ENCODE measurements around the gene PTP4A1. TPM values are rescaled to one million over a fixed set of nuclear protein-coding genes. Genes with fewer than 3 reads are reported as not detected.
A peak's percentile ranks its signal among the peaks of the same experiment; 100 is the strongest.

PTP4A1 gene
- total and polyA plus RNA-seq, 2 of the 4 experiments (the other 2 are of a cell fraction): 31.2 to 53.1 TPM

GRCh38 chr6:63565727-63566596, 6.3 kb upstream of the PTP4A1 start:
- peak overlapping the region; percentile 43 for H3K4me2 ChIP-seq (ENCODE audit: low read depth, low read length)
- TF ChIP-seq SMC3 (IDR thresholded peaks at IDR 0.05; ENCODE audit: low read depth, low read length) (no peak), ELK1 (IDR thresholded peaks at IDR 0.05; ENCODE audit: borderline replicate concordance, low read depth, low read length) (no peak), CTCF (conservative IDR thresholded peaks at IDR 0.05; ENCODE audit: low read depth, low read length) (no peak), MAZ (IDR thresholded peaks at IDR 0.05; ENCODE audit: borderline replicate concordance, low read depth, low read length) (no peak), USF2 (IDR thresholded peaks at IDR 0.05; ENCODE audit: low read depth, low read length) (no peak), MAFK (IDR thresholded peaks at IDR 0.05; ENCODE audit: low read depth, low read length) (no peak), NFE2L2 (IDR thresholded peaks at IDR 0.05; ENCODE audit: low read depth, low read length) (no peak), MXI1 (IDR thresholded peaks at IDR 0.05; ENCODE audit: borderline replicate concordance, low read depth, low read length) (no peak), CEBPB (IDR thresholded peaks at IDR 0.05; ENCODE audit: low read depth, low read length) (no peak), POLR2A (IDR thresholded peaks at IDR 0.05; ENCODE audit: low read depth, low read length) (no peak), RFX5 (IDR thresholded peaks at IDR 0.05; ENCODE audit: low read depth, low read length) (no peak), RCOR1 (IDR thresholded peaks at IDR 0.05; ENCODE audit: insufficient replicate concordance, low read length) (no peak), CHD1 (IDR thresholded peaks at IDR 0.05; ENCODE audit: low read depth, low read length) (no peak), RAD21 (IDR thresholded peaks at IDR 0.05; ENCODE audit: low read length) (no peak)

More at GRCh38 chr6:63565727-63566596, 6.3 kb upstream of the PTP4A1 start:
- H2BK5ac ChIP-seq (ENCODE audit: low read depth, low read length, poor library complexity, severe bottlenecking): no peak overlapping the region
- ChIA-PET CTCF (no interaction called here), POLR2A (ENCODE audit: unreplicated experiment) (no interaction called here)
- H3K4me1 ChIP-seq (ENCODE audit: control insufficient read depth, insufficient read depth, low read length): peaks cover 2% of the 10 kb centered on the region; the same call in 1 of the 2 replicates
- no peak overlapping the region for H2BK20ac ChIP-seq (ENCODE audit: low read depth, low read length)
- no peaks in the 10 kb centered on the region for H3K79me1 ChIP-seq (ENCODE audit: low read depth in 1 of 2, low read length in 2 of 2)
- BruUV-seq (replicated peaks): no TSS peak
- H4K5ac ChIP-seq (ENCODE audit: low read depth, low read length): no peak overlapping the region
- H3K27ac ChIP-seq (ENCODE audit: insufficient read depth, low read length): peak overlapping the region; percentile 65; the same call in 1 of the 2 replicates
- H3K18ac ChIP-seq (ENCODE audit: low read depth, low read length): peak overlapping the region; percentile 48; the same call in 1 of the 2 replicates
- H3K4ac ChIP-seq (ENCODE audit: low read depth, low read length): peak overlapping the region; percentile 1; the same call in 1 of the 2 replicates
- H2BK120ac ChIP-seq (ENCODE audit: low read depth, low read length): 0 out of 2 replicates have a peak overlapping the region, but pooled peaks have one; percentile 16
- no peaks in the 10 kb centered on the region for H4K20me1 ChIP-seq (ENCODE audit: insufficient read depth, low read length)
- H4K91ac ChIP-seq (ENCODE audit: insufficient read depth, low read depth, low read length): no peak overlapping the region
- H3K9ac ChIP-seq (ENCODE audit: low read depth, low read length): no peak overlapping the region
- H3K9me3 ChIP-seq (ENCODE audit: control insufficient read depth, insufficient read depth, low read length): no peaks in the 10 kb centered on the region
- no CpG with 5 or more reads among the region's 4 CpGs for WGBS, 2 experiments (ENCODE audit: extremely low coverage in 2 of 2, insufficient read length in 1 of 2)
- intact Hi-C loops (cut with micrococcal nuclease): no loop called here
- H3K36me3 ChIP-seq (ENCODE audit: control insufficient read depth, insufficient read depth, low read length): no peaks in the 10 kb centered on the region
- H2AK9ac ChIP-seq (replicated peaks; ENCODE audit: low read depth, low read length, poor library complexity): no peak overlapping the region
- H3K23ac ChIP-seq (ENCODE audit: low read depth, low read length): peak overlapping the region; percentile 37; the same call in 1 of the 2 replicates
- H2AFZ ChIP-seq (replicated peaks; ENCODE audit: low read length, poor library complexity): no peak overlapping the region
- H2AK5ac ChIP-seq (ENCODE audit: low read depth, low read length): no peak overlapping the region
- H3K27me3 ChIP-seq (ENCODE audit: control insufficient read depth, insufficient read depth, low read length): no peaks in the 10 kb centered on the region
- no peak overlapping the region for H3K4me3 ChIP-seq (ENCODE audit: insufficient read depth, low read depth, low read length)
- DNase-seq (peak; percentile 75), ATAC-seq (ENCODE audit: low read depth) (peak; percentile 78)
- H4K8ac ChIP-seq (ENCODE audit: low read depth in 2 of 2, low read length in 2 of 2): no peak overlapping the region
- in situ Hi-C loops (cut with MboI; ENCODE audit: low sequenced_read_pairs): loop anchor here (25.0 kb wide), 1 partner anchor 204 kb away; no protein-coding TSS in a partner anchor
- dilution Hi-C loops (cut with HindIII; ENCODE audit: low sequenced_read_pairs, unreplicated experiment): no loop called here
- H3K56ac ChIP-seq (ENCODE audit: extremely low read depth, insufficient read depth, low read length): no peak overlapping the region
- H3K9me1 ChIP-seq (ENCODE audit: insufficient read depth, low read length): no peaks in the 10 kb centered on the region
- 0 out of 2 replicates have a peak overlapping the region, but pooled peaks have one; percentile 13 for H3K14ac ChIP-seq (replicated peaks; ENCODE audit: low read depth, low read length)
- H2BK15ac ChIP-seq (ENCODE audit: low read depth, low read length): no peak overlapping the region
